Ishikawa (cell line): Measurements from ENCODE around the gene POLH.

Experiments
- CEBPB ChIP-seq: IDR thresholded peaks from 2 replicates; pipeline ENCODE4 v1.6.1; 2012
- CREB1 ChIP-seq: IDR thresholded peaks from 2 replicates; pipeline ENCODE4 v1.6.1; 2012; ENCODE audit warnings: low read depth
- EGR1 ChIP-seq: IDR thresholded peaks from 2 replicates; pipeline ENCODE4 v1.6.1; 2012
- EP300 ChIP-seq: IDR thresholded peaks from 2 replicates; pipeline ENCODE4 v1.6.1; 2012; ENCODE audit warnings: borderline replicate concordance
- FOXM1 ChIP-seq: IDR thresholded peaks from 2 replicates; pipeline ENCODE4 v1.6.1; 2012; ENCODE audit warnings: low read depth, borderline replicate concordance
- MAX ChIP-seq: IDR thresholded peaks from 2 replicates; pipeline ENCODE4 v1.6.1; 2012
- NFIC ChIP-seq: IDR thresholded peaks from 2 replicates; pipeline ENCODE4 v1.6.1; 2012
- RAD21 ChIP-seq: IDR thresholded peaks from 2 replicates; pipeline ENCODE4 v1.6.1; 2012; ENCODE audit warnings: low read depth
- REST ChIP-seq: IDR thresholded peaks from 2 replicates; pipeline ENCODE4 v1.6.1; 2012; ENCODE audit warnings: low read depth, mild to moderate bottlenecking
- TAF1 ChIP-seq: IDR thresholded peaks from 2 replicates; pipeline ENCODE4 v1.6.1; 2012; ENCODE audit warnings: low read depth, mild to moderate bottlenecking
- TCF12 ChIP-seq: IDR thresholded peaks from 2 replicates; pipeline ENCODE4 v1.6.1; 2012; ENCODE audit warnings: low read depth
- TEAD4 ChIP-seq: IDR thresholded peaks from 2 replicates; pipeline ENCODE4 v1.6.1; 2012
- USF1 ChIP-seq: IDR thresholded peaks from 2 replicates; pipeline ENCODE4 v1.6.1; 2012
- YY1 ChIP-seq: IDR thresholded peaks from 2 replicates; pipeline ENCODE4 v1.6.1; 2012; ENCODE audit warnings: low read depth
- ZBTB7A ChIP-seq: IDR thresholded peaks from 2 replicates; pipeline ENCODE4 v1.6.1; 2012; ENCODE audit warnings: low read depth

Gene POLH

GRCh38 chr6:43634702-43635303 is 58.8 kb downstream of the POLH start:
- TF ChIP-seq ZBTB7A (no peak), NFIC (no peak), TAF1 (no peak), FOXM1 (no peak), EP300 (no peak), REST (no peak), TCF12 (no peak), USF1 (no peak), TEAD4 (no peak), CREB1 (no peak), MAX (no peak), RAD21 (no peak), YY1 (no peak), EGR1 (no peak), CEBPB (no peak)

GRCh38 chr6:43635387-43636307 is 59.7 kb downstream of the POLH start, which contains the start of gene MAD2L1BP:
MAD2L1BP (plus strand) TSS chr6:43635840; CDS start chr6:43635876, 36 bp downstream.
- TF ChIP-seq ZBTB7A, result no peak
- peak; percentile 14; the same call in 1 of the 2 replicates for TF ChIP-seq TEAD4
- no peak for TF ChIP-seq FOXM1
- TF ChIP-seq NFIC, result no peak; the same call in 1 of the 2 replicates
- TF ChIP-seq REST, result peak; percentile 93
- no peak; the same call in 1 of the 2 replicates for TF ChIP-seq EP300
- TF ChIP-seq YY1, result peak; percentile 89
- no peak for TF ChIP-seq USF1
- 0 out of 2 replicates have a peak, but pooled peaks have one; percentile 34 for TF ChIP-seq TCF12
- TF ChIP-seq TAF1, result peak; percentile 77
- TF ChIP-seq EGR1, result peak; percentile 68; the same call in 1 of the 2 replicates
- no peak for TF ChIP-seq RAD21
- peak; percentile 79 for TF ChIP-seq MAX
- no peak for TF ChIP-seq CREB1
- no peak; the same call in 1 of the 2 replicates for TF ChIP-seq CEBPB

GRCh38 chr6:43636308-43636659 is 60.3 kb downstream of the POLH start:
- no peak for TF ChIP-seq TAF1
- TF ChIP-seq USF1, result no peak
- no peak for TF ChIP-seq MAX
- TF ChIP-seq EGR1, result no peak
- TF ChIP-seq RAD21, result no peak
- TF ChIP-seq CEBPB, result no peak
- no peak for TF ChIP-seq TEAD4
- TF ChIP-seq NFIC, result no peak
- TF ChIP-seq REST, result no peak
- no peak for TF ChIP-seq TCF12
- TF ChIP-seq YY1, result no peak
- no peak for TF ChIP-seq EP300
- no peak for TF ChIP-seq FOXM1
- TF ChIP-seq ZBTB7A, result no peak
- no peak for TF ChIP-seq CREB1
